Measurements from ENCODE around the gene NACC1.

DNA sequence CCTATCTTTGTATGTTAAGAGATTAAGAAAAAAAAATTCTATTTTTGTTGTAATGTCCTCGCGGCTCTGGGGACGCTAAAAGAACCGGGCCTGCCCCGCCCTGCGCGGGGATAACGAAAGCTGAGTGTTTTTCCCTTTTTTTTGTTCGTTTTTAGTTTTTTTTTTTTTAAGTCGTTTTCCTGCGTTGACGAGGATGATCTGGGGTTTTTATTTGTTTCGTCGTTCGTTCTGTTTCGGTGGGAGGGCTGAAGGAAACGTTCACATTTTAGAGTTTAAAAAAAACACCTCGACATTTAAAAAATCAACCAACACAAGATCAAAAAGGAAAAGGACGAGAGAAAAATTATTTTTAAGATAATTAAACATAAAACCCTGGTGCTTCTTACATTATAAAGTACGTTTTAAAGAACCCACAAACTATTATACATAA, 21.0 kb upstream of the NACC1 start:
- TF ChIP-seq, protein P1, sequence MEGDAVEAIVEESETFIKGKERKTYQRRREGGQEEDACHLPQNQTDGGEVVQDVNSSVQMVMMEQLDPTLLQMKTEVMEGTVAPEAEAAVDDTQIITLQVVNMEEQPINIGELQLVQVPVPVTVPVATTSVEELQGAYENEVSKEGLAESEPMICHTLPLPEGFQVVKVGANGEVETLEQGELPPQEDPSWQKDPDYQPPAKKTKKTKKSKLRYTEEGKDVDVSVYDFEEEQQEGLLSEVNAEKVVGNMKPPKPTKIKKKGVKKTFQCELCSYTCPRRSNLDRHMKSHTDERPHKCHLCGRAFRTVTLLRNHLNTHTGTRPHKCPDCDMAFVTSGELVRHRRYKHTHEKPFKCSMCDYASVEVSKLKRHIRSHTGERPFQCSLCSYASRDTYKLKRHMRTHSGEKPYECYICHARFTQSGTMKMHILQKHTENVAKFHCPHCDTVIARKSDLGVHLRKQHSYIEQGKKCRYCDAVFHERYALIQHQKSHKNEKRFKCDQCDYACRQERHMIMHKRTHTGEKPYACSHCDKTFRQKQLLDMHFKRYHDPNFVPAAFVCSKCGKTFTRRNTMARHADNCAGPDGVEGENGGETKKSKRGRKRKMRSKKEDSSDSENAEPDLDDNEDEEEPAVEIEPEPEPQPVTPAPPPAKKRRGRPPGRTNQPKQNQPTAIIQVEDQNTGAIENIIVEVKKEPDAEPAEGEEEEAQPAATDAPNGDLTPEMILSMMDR (conservative IDR thresholded peaks at IDR 0.05): no peak
- TF ChIP-seq EZH2 (IDR thresholded peaks at IDR 0.05; ENCODE audit: low read depth): no peak
